HG02870 (cell line): Measurements from ENCODE around the gene GPC1.
A peak's percentile ranks its signal among the peaks of the same experiment; 100 is the strongest.

Source experiments
- ATAC-seq: cut with Tn5 transposase; IDR thresholded peaks from one replicate; pipeline ENCODE4 v1.9.1; 2021; ENCODE audit warnings: mild to moderate bottlenecking, moderate library complexity; ENCODE audit not compliant: unreplicated experiment

Gene GPC1

DNA sequence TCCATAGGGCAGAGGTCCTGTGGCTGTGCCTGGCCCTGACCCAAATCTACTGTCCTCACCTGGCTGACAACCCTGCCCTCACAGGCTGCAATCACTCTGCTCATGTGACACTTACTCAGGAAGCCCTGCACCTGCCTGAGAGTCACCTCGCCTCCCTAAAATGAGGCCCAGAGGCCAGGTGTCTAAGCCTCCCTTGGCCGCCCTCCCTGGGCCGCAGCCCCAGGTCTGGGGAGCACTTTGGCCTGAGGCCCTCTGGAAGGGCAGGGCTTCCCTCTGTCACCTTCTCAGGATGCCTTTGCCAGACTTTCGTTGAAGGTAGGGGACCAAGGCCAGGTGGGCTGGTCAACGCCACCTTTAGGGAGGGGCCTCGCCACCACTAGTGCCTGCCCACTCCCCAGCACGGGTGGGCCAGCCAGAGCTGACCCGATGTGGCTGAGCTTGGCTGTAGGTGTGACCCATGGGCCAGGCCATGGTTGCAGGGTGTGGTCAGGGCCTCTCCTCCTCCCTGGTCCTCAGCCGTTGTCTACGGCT lies 6.1 kb upstream of the GPC1 start:
- no peak for ATAC-seq

DNA sequence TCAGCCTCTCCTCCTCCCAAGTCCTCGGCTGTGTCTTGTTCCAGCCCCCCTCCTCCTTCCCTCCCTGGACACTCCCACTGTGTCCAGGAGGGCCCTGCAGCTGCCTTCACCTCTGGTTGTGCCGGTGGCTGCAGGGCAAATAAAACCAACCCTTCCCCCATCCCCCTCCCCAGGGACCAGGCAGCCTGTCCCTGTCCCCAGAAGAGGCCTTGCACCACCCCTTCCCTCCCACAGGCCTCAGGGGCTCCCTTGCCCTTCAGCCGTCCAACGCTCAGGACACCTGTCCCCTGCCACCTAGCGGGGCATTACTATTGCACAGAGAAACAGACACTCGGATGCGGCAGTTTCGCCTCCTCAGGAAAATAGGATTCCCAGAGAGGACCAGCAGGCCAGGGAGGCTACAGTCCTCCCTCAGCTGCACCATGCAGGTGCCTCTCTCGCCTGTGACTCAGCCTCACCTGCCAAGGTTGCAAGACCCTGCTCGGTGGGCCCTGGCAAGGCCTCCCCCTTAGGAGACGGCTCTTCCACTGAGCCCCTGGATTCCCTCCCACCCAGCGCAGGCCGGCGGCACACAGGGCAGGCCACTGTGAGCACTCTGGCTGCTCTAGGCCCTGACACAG lies 5.5 kb upstream of the GPC1 start:
- no peak for ATAC-seq

DNA sequence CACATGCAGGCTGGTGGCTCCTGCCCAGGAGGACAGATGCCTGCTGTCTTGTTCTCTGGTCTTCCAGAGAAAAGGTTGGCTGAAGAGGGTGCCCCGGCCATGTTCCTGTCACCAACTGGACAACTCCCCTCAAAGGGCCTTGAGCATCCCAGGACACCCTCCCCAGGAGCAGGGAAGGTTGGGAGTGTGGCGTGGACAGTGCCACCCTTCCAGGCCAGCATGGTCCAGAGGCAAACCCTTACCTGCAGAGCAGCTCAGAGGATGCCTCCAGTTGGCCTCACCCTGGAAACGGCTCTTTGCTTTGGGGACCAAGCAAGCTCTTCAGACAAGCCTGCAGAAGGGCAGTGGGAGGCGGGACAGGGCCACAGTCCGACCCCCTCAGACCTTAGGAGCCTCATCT lies 4.9 kb upstream of the GPC1 start:
- no peak for ATAC-seq

DNA sequence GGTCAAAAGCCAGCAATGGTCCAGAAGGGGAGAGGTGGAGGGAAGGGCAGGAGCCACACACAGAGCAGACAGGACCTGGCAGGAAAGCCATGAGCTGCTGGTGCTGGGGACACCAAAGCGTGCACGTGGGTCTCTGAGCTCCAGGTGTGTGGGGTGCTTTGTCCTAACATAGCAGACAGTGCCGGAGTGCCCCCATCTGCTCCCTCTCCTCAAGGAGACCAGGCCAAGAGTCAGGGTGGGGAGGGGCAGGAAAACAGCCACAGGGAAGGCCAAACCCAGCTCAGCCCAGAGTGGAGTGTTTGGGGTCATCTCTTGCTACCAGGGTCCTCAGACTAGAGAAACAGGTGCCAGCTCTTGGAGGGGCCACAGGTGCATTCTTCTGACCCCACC lies 4.2 kb upstream of the GPC1 start:
- no peak for ATAC-seq

DNA sequence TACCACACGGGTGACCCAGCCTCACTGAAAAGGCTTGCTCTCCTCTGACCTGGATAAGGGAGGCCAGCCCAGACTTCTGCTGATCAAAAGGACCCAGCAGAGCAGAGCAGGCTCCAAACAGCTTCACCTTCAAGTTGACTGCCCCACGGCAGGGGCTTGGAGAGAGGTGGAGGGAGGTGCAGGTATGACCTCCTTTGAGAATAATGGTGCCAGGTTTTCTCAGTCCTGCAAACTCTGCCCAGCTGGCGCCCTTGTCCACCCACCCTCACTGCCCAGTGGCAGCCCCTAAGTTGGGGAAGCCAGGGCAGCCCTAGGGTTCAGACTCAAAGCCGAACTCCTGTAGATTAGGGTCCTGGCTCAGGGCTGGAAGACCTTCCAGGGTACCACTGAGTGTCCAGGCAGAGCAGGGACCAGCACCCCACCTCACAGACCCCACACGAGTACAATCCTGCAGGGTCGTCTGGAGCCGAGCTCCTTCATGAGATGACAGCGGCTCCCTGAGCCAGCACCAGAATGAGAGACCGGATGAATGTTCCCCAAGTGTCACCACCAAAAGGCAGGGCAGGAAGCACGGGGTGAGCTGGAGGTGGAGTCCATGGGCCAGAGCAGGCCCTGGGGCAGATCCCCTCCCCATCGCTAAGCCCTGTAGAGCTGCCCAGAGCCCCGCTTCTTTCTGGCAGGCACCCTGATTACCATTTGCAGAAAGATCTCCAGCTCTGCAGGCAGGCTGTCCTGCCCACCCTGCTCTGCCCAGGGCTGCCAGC lies 3.6 kb upstream of the GPC1 start:
- ATAC-seq, result no peak

DNA sequence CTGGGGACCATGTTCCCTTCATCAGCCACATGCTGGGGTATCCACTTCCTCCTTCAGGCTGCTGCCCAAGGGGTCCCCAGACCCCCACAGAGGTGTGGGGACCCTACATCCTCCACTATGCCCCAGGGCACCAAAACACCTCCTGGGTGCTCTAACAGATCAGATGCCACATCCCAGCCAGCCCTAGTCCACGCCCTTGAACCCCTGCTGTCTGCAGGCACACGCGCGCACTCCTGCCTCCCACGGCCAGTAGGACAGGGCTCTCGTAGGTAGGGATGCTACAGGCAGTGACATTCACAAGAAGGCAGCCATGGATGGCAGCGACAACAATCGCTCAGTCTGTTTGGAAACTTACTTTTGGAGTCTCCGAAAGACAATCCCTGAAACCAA lies 3.0 kb upstream of the GPC1 start:
- ATAC-seq, result no peak

DNA sequence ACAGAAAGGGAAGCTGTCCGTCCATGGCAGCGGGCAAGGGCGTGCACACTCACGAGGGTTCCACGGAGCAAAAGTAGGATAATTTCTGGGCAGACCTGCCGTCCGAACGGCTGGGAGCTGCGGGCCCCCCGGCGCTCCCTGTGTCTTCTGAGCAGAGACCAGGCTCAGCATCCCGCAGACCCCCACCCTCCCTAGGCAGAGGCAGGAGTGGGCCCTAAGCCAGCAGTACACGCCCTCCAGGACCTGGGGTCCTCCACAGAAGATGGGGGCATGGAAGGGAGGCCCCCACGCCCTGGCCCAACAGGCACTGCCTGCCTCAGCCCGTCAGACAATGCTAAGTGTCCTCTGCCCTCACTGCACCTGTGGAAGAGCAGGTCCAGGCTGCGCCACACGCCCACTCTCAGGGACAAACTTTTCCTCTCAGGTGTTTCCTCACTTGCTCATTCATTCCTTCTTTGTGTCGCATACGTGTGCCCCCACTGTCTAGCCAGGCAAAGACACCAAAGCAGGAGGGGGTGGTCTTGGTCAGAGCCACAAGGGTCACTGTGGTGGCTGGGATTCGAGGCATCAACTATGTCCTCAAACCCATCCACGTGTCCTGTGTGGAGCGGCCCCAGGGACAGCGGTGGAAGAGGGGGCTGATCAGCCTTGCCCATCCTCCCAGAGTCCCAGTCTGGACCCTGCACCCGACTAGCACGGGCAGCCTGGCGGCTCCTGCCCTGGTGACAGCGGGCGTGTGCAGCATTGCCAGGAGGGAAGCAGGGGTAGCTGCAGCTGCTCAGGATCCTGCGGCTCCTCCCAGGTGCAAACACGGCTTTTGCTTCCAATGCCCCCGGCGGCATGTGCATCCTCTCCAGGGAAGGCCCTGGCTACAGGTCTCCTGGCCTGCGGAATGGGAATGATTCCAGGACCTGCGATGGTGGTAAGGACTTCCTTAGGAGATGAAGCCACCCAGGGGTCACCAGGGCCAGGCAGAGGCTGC lies 2.4 kb upstream of the GPC1 start:
- no peak for ATAC-seq

DNA sequence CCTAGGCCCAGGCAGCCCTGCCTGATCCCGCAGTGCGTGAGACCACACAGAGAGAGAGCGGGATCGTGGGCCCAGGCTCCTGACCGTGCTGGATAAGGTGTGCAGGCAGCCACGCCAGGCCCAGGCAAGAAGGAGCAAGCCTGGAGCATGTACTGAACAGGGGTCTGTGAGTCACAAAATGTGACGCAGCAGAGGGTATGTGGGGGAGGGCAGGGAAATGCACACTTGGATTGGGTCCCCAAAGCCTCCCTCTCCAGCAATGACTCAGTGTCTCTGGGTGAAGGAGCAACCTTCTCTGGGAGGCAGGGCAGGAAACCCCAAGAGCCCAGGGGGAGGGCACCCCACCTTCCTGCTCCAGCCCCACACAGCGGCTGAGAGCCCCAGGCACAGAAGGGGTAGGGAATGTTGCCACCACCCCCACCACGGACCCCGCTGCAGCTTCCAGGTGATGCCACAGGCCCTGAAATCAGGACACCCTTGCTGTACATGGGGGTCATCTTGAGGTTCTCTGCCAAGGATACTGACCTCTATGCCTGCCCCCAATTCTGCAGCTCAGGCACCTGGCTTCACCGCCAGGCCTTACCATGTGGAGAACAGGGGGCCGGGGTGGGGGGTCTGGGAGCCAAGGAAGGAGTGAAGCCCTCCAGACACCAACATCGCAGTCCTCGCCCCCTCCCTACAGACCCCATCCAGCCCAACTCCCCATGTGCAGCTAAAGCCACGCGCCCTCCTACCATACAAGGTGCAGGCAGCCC lies 1.3 kb upstream of the GPC1 start:
- ATAC-seq, result no peak

DNA sequence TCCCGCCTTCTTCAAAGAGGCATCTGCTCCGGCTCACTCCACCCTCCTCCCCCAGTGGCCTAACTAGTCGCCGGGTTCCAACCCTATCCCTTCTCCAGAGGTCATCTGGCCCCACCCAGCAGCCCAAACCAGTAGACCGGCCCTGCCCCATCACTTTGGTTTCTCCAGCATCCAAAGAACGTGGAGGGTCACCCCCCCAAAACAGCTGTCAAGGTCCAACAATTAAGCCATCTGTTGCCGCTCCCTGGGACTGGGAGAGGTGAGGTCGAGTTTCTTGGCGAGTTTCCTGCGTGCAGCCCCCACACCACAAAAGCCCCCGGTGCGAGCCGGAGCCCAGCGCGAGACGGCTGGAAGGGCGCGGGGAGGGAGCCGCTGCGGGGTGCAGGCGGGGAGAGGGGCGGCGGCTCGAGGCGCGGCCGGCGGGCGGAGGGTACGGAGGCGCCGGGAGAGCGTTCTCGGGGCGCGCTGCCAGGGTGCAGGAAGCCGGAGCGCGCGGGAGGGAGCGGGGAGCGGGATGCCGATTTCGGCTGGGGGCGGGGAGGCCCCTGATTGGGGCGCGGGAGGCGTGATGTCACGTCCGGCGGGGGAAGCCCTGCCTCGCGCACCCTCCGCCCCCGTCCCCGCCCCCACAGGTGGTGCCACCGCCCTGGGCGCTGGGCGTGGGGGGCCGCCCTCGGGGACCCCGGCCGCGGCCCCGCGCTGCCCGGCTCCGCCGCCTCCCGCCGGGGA lies 571 bp upstream of the GPC1 start:
- ATAC-seq, result peak; percentile 58

DNA sequence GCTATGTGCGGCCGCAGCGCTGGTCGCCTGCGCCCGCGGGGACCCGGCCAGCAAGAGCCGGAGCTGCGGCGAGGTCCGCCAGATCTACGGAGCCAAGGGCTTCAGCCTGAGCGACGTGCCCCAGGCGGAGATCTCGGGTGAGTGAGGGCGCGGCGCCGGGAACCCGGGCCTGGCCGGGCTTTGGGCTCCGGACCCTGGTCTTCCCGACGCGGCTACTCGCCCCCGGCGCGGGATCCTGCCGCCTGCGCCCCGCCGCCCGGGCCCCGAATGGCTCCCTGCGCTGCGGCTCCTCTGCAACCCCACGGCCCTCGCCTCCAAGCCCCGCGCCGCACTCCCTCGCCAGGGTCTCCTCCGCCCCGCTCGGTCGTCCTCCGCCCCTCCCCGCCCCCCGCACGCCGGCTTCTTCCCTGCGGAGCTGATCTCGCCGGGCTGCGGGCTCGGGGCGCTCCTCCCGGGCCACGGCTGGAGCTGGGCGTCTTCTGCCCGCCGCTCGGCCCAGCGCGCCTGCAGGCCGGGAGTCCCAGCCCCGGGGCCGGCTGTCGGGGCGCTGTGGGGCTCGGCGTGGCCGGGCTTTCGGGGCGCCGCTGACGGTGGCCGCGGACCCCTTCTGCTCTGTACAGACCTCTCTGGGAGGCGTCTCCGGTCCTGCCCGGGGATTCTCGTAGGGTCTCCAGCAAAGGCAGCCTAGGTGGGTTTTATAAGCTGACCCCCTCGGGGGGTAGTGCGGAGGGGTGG lies 652 bp downstream of the GPC1 start:
- ATAC-seq, result no peak

DNA sequence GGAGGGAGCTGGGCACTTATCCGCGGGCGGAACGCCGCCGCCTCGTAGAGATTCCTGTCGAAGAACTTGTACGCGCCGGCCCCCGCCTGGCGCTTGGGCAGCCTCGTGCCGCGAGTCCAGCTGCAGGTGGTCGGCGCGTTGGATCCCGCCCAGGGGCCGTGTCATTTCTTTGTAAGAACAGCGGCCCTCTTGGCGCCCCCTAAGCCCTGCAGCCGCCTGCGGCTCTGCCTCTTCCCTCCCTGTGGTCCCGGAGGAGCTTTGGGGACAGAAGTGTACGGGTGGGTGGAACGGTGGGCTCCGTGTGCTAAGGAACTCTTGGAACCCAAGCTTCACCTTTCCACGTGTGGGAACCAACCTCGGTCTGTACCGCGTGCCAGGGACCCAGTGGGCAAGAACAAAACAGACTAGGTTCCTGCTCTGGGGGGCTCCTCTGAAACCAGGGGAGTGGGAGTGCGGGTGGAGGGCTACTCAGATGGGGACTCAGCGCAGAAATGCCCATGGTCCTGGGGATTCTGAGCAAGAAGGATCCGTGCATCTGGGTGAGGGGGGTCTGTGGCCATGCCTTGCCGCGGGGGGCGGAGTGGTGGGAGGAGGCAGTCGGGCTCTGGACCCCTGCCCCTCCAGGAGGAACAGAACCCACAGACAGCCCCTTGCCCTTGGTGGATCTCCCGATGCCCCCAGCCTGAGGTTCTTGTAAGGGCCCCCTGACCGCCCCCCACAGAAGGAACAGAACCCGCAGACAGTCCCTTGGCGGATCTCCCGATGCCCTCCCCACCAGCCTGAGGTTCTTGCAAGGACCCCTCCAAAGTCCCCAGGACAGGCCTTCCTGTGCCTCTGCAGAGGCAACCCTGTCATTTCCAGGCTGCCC lies 1.5 kb downstream of the GPC1 start:
- no peak for ATAC-seq

DNA sequence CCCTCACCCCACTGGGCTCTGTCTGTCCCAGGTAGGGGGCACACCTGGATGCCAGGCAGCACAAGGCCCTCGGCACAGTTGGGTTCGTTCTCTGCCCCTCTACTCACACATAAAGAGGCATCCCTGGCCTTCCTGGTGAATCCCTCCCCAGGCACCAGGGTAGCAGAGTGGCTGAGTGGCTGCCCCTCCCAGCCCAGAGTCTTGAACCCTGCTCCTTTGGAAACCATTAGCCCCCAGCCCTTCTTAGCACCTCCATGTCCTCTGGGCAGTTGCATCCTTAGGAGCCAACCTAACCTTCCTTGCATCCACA lies 2.0 kb downstream of the GPC1 start:
- ATAC-seq, result no peak

DNA sequence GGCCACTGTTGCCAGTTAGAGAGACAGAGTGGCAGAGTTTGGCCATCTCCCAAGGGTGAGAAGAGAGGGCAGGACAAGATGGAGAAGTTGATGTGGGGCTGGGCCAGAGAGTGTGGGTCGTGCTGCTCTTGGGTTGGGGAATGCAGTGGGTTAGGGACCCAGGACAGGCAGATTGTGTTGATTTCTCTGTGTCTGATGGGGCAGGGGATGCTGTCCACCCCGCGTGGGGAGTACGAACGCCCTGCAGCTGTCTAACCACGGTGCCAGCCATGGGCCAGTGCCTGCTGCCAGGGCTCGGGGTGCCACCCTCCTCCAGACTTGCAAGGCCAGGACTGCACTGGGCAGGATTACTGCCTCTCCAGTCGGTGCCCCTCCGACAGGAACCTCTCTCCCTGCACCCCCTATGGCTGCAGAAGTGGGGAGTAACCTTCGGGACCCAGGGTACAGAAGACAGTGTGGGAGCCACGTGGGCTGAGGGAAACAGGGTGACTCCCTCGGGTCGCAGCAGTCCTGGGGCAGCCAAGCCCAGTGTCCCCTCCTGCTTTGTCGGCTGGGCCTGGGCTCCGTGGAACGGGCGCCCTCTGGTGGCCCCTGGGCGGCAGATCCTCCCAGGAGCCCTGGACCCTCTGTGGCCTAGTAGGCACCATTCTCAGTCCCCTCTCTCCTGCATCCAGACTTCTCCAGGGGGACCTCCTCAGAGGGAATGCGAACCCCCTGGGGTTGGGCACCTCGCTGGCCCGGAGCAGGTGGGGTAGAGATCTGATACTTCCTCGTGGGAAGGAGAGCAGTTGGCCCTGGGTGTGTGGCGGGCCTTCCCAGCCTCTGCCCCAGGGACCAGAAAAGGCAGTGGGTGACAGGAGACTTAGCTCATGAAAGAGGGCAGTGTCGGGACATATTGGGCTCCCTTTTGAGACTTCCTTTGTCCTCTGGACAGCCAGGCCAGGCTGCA lies 2.7 kb downstream of the GPC1 start:
- no peak for ATAC-seq

DNA sequence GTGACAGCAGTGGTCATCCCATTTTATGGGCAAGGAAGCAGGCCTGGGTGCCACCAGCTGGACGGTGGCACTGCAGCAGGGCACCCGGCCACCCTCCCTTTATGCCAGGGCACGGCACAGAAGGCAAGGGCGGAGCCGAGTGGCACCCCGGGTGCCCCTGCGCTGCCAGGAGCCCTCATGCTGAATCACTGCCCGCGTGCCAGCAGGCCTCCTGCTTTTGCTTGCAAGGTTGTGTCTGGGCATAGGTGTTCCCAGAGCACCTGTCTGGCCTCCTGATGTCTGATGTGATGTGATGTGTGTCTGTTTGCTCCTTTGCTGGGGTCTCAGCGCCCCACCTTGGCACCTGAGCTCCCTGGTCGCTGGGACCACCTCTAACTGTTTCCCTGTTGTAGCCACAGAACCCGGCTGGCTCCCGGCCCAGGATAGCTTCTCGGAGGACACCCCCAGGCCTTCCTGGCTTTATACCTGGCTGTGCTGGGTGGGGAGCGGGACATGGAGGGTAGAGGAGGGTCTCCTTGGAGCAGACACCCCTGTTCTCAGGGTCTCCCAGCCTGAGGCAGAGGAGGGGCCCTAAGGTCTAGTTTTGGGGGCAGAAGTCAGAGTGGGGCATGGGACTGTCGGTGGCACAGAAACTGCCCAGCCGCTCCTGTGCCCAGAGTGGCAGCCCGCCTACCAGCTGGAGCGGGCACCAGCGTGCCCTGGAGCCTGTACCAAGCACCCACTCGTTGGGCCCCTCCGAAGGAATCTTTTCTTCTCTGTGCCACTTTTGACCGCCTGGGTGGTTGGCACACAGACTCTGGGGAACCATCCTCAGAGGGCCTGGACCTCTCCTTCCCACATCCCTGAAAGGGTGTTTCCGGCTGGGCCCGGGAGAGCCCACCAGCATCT lies 3.6 kb downstream of the GPC1 start:
- ATAC-seq, result no peak

DNA sequence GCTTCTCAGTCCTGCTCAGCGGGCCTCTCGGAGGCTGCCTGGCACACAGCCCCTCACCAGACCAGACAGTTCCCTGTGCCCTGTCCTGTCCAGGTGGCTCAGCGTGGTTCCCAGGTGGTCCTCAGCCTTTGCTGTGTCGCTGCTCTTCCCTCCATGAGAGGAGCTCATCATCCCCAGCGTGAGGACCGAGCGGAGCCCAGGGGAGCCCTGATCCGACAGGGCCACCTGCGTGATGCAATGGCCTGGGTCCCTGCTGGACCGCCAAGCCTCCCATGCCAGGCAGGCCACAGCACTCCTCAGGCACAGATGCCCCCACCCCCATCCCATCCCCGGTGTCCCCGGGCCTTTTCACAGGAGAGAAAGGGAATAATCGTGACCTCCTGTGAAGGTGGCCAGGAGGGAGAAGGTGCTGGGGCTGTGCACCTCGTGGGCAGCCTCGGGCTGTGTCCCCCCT lies 4.3 kb downstream of the GPC1 start:
- ATAC-seq, result no peak

DNA sequence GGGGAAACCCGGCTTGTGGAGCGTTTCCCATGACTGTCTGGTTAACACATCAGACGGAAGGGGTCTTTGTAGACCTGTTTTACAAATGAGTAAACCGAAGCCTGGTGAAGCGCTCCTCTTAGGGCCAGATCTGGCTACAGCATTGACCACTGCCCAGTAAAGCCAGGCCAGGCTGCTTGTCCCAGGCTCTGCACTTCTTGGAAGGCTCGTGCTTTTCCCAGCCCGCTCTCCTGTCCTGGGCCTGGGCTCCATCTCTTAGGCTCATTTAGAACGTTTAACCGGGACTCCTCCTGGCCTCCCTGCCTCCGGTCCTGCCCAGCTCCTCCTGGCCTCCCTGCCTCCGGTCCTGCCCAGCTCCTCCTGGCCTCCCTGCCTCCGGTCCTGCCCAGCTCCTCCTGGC lies 4.8 kb downstream of the GPC1 start:
- no peak for ATAC-seq
